ENCODE measurements around the gene FOXP1. TPM values are rescaled to one million over a fixed set of nuclear protein-coding genes. Genes with fewer than 3 reads are reported as not detected.
"Not testable (repeated sequence)": the region's sequence is repeated elsewhere in the genome, so short reads cannot be mapped to it uniquely, and the experiment has no call there.

Gene FOXP1
- total RNA-seq, 1 donor from 2014 or later: 195 TPM

DNA sequence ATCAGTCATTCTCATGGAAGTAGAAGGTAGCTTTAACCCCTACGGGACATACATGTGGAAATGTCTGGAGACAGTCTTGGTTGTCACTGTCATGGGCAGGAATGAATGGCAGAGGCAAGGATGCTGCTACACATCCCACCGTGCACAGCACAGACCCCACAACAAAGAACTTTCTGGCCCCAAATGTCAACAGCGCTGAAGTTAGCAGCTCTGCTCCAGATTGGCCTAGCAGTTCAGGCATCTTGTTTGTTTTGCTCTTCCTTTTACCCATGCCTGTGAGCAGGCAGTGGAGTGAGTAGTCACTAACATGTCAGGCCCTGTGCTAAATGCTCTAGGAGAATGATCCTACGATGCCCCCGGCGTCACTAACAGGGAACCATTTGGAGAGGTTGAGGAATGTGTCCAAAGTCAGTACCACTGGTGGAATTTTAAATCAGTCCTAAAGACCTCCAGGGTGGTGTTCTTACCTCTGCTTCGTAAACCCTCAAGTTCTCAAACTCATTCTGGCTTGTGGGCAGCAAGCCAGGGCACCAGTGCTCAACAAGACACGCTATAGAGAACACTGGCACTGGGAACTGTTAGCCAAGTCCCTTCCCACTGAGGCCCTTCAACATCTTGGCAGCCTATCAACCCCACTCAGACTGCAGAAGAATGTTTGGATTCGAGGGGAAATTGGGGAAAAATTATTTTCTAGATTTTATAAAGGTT is 142.2 kb downstream of the FOXP1 start:
- TF ChIP-seq, protein P1, sequence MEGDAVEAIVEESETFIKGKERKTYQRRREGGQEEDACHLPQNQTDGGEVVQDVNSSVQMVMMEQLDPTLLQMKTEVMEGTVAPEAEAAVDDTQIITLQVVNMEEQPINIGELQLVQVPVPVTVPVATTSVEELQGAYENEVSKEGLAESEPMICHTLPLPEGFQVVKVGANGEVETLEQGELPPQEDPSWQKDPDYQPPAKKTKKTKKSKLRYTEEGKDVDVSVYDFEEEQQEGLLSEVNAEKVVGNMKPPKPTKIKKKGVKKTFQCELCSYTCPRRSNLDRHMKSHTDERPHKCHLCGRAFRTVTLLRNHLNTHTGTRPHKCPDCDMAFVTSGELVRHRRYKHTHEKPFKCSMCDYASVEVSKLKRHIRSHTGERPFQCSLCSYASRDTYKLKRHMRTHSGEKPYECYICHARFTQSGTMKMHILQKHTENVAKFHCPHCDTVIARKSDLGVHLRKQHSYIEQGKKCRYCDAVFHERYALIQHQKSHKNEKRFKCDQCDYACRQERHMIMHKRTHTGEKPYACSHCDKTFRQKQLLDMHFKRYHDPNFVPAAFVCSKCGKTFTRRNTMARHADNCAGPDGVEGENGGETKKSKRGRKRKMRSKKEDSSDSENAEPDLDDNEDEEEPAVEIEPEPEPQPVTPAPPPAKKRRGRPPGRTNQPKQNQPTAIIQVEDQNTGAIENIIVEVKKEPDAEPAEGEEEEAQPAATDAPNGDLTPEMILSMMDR (IDR thresholded peaks at IDR 0.05): no peak
- peaks cover 12% of the 10 kb centered on the region for H3K36me3 Mint-ChIP-seq (ENCODE audit: unreplicated experiment)
- no peaks in the 10 kb centered on the region for H3K27me3 Mint-ChIP-seq (ENCODE audit: unreplicated experiment)
- peaks cover 62% of the 10 kb centered on the region for H3K4me1 Mint-ChIP-seq (ENCODE audit: unreplicated experiment)
- no peak overlapping the region for H3K4me3 Mint-ChIP-seq (ENCODE audit: unreplicated experiment)
- peak overlapping the region; percentile 44 for H3K27ac Mint-ChIP-seq (ENCODE audit: unreplicated experiment)
- DNase-seq (ENCODE audit: extremely low spot score, unreplicated experiment): no peak
- H3K9me3 Mint-ChIP-seq (ENCODE audit: unreplicated experiment): no peaks in the 10 kb centered on the region

DNA sequence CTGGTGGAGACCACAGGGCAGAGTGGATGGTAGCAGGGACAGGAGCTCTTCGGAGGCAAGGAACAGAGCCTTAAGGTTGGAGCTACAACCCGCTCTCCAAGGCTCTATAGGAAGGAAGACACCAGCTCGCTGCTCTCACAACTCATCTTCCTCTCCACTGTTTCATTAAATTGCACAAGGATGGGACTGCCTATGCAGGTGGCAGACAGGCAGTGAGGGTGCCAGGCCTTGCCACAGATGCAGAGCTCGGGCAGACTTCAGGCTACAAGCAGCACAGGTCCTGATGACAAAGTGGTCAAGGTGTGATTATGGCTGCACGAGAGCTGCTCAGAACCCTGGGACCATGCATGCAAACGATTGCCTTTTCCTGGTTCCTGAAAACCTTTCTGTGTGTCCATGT is 144.6 kb downstream of the FOXP1 start:
- no peak for DNase-seq (ENCODE audit: extremely low spot score, unreplicated experiment)
- no peaks in the 10 kb centered on the region for H3K27me3 Mint-ChIP-seq (ENCODE audit: unreplicated experiment)
- peaks cover 10% of the 10 kb centered on the region for H3K36me3 Mint-ChIP-seq (ENCODE audit: unreplicated experiment)
- peaks cover 50% of the 10 kb centered on the region for H3K4me1 Mint-ChIP-seq (ENCODE audit: unreplicated experiment)
- H3K9me3 Mint-ChIP-seq (ENCODE audit: unreplicated experiment): no peaks in the 10 kb centered on the region
- TF ChIP-seq, protein P1 (IDR thresholded peaks at IDR 0.05): no peak
- H3K4me3 Mint-ChIP-seq (ENCODE audit: unreplicated experiment): no peak overlapping the region
- H3K27ac Mint-ChIP-seq (ENCODE audit: unreplicated experiment): no peak overlapping the region

DNA sequence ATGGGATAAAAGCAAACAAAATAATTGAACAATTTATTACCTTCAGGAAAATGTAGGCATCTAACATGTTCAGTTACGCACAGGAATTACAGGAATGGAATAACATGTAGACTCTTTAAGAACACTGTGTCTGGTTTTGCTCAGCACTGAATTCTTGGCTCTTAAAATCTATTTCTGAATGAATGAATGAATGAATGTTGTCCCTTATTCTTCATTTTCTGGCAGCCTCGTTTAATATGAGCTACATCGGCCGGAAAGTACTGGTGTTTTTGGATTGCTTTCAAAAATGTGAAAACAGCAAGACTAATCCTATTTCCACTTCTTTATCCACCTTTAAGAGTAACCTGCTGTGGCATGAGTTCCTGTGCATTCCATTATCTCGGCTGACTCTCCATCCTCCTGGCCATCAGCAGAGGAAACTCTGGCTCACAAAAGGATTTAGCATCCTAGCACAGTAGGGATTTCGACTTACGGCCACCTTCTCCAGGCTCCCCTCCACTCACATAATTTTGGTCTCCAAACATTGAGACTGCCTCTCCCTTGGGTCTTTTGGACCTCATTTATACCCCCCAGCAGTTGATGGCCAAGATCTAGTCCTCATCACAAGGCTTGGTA is 145.3 kb downstream of the FOXP1 start:
- no peak for DNase-seq (ENCODE audit: extremely low spot score, unreplicated experiment)
- H3K4me1 Mint-ChIP-seq (ENCODE audit: unreplicated experiment): peaks cover 44% of the 10 kb centered on the region
- peak overlapping the region; percentile 2 for H3K27ac Mint-ChIP-seq (ENCODE audit: unreplicated experiment)
- H3K9me3 Mint-ChIP-seq (ENCODE audit: unreplicated experiment): no peaks in the 10 kb centered on the region
- peaks cover 6% of the 10 kb centered on the region for H3K36me3 Mint-ChIP-seq (ENCODE audit: unreplicated experiment)
- H3K4me3 Mint-ChIP-seq (ENCODE audit: unreplicated experiment): no peak overlapping the region
- TF ChIP-seq, protein P1 (IDR thresholded peaks at IDR 0.05): no peak
- H3K27me3 Mint-ChIP-seq (ENCODE audit: unreplicated experiment): no peaks in the 10 kb centered on the region

DNA sequence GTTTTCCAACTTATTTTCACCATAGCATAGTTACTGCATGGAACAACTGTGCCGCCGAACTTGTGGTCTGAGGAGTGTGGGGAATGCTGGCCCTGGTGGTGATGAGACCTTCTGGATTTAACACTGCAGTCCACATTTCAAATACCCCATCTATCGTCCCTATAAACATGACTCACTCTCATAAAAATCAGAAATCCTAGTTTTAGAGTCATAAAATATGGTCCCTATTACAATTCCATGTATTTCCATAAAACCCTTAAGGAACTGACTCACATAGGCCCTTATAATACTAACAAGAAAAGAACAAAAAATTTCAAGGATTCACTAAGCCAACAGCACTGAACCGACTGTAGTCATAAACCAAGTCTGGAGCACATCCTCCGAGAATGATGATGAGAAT is 147.2 kb downstream of the FOXP1 start:
- Mint-ChIP-seq H3K27ac (ENCODE audit: unreplicated experiment) (peak overlapping the region; percentile 67), H3K4me3 (ENCODE audit: unreplicated experiment) (no peak overlapping the region), H3K9me3 (ENCODE audit: unreplicated experiment) (no peaks in the 10 kb centered on the region), H3K4me1 (ENCODE audit: unreplicated experiment) (peaks cover 47% of the 10 kb centered on the region), H3K27me3 (ENCODE audit: unreplicated experiment) (no peaks in the 10 kb centered on the region), H3K36me3 (ENCODE audit: unreplicated experiment) (peaks cover 6% of the 10 kb centered on the region)
- TF ChIP-seq, protein P1 (IDR thresholded peaks at IDR 0.05): no peak
- no peak for DNase-seq (ENCODE audit: extremely low spot score, unreplicated experiment)

DNA sequence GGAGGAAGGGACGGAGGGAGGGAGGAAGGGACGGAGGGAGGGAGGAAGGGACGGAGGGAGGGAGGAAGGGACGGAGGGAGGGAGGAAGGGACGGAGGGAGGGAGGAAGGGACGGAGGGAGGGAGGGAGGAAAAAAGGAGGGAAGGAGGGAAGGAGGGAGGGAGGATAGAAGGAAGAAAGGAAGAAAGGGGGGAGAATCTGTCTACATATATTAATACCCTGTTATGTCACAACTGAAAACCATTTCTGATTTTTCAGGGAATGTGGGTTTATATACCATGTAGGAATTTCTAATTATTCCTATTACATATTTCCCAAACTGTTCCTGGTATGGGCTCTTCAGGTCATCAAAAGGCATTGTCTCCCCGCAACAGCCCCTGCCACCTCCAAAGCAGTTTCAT is 147.7 kb downstream of the FOXP1 start:
- H3K9me3 Mint-ChIP-seq (ENCODE audit: unreplicated experiment); H3K4me3 Mint-ChIP-seq (ENCODE audit: unreplicated experiment): not testable (repeated sequence)
- peaks cover 47% of the 10 kb centered on the region for H3K4me1 Mint-ChIP-seq (ENCODE audit: unreplicated experiment)

More for the DNA sequence above, 147.7 kb downstream of the FOXP1 start:
- H3K27me3 Mint-ChIP-seq (ENCODE audit: unreplicated experiment); H3K36me3 Mint-ChIP-seq (ENCODE audit: unreplicated experiment); DNase-seq (ENCODE audit: extremely low spot score, unreplicated experiment): not testable (repeated sequence)
- H3K27ac Mint-ChIP-seq (ENCODE audit: unreplicated experiment): peak overlapping the region; percentile 67
